Nucleus accumbens (tissue), 56 donors: ENCODE measurements around the gene TK1.

ENCODE experiments used
- DNase-seq, 56 donors: peaks; one replicate each; lab custom pipeline; 2025; lab: John Stamatoyannopoulos, UW

The TK1 gene

GRCh38 chr17:78138204-78139060, 48.4 kb downstream of the TK1 start:
- DNase-seq: no peak

GRCh38 chr17:78137392-78138203, 49.3 kb downstream of the TK1 start:
- no peak for DNase-seq

- no peak for DNase-seq
Measured at GRCh38 chr17:78135858-78136500, 50.9 kb downstream of the TK1 start.

- no peak for DNase-seq
Measured at GRCh38 chr17:78134899-78135385, 51.9 kb downstream of the TK1 start.

GRCh38 chr17:78133971-78134898, 52.6 kb downstream of the TK1 start:
- peak in 12 of 56 donors; percentile 18 to 63 (median 32) for DNase-seq

GRCh38 chr17:78133179-78133951, 53.5 kb downstream of the TK1 start:
- DNase-seq: no peak

GRCh38 chr17:78132767-78133178, 54.1 kb downstream of the TK1 start:
- peak in 1 of 56 donors; percentile 32 for DNase-seq

GRCh38 chr17:78132084-78132676, 54.7 kb downstream of the TK1 start:
- DNase-seq: no peak

- DNase-seq: peak in 35 of 56 donors; percentile 17 to 82 (median 47)
Measured at GRCh38 chr17:78131172-78132083, 55.4 kb downstream of the TK1 start.

GRCh38 chr17:78130437-78131101, 56.3 kb downstream of the TK1 start, which contains the start of gene TMC8:
Gene TMC8, plus strand, starts transcription at chr17:78130771. Its CDS starts 818 bp downstream, at chr17:78131589.
- DNase-seq: peak in 4 of 56 donors; percentile 18 to 25 (median 22)

- no peak for DNase-seq
Measured at GRCh38 chr17:78130090-78130436, 56.8 kb downstream of the TK1 start.

GRCh38 chr17:78129351-78130089, 57.3 kb downstream of the TK1 start:
- DNase-seq: no peak

- DNase-seq: peak in 37 of 56 donors; percentile 15 to 80 (median 49)
Measured at GRCh38 chr17:78128551-78129350, 58.1 kb downstream of the TK1 start, which contains the start of gene TMC6. Gene TMC6, minus strand, starts transcription at chr17:78128755. Its CDS starts 1,923 bp downstream, at chr17:78126832.

GRCh38 chr17:78127888-78128550, 58.8 kb downstream of the TK1 start:
- peak in 24 of 56 donors; percentile 25 to 82 (median 59) for DNase-seq
